HG03175 (cell line): Measurements from ENCODE around the gene ALDH3A1.

Experiments used
- ATAC-seq: cut with Tn5 transposase; IDR thresholded peaks from one replicate; pipeline ENCODE4 v1.9.1; 2021; ENCODE audit warnings: mild to moderate bottlenecking, moderate library complexity; ENCODE audit not compliant: unreplicated experiment

The ALDH3A1 gene

GRCh38 chr17:19705771-19706770 is 42.0 kb downstream of the ALDH3A1 start:
- ATAC-seq: no peak

- no peak for ATAC-seq
Measured at GRCh38 chr17:19705201-19705600, 42.9 kb downstream of the ALDH3A1 start.

- ATAC-seq: no peak
Measured at GRCh38 chr17:19703828-19704613, 44.1 kb downstream of the ALDH3A1 start.

GRCh38 chr17:19703106-19703827 is 44.8 kb downstream of the ALDH3A1 start:
- no peak for ATAC-seq

GRCh38 chr17:19702217-19702641 is 45.9 kb downstream of the ALDH3A1 start:
- ATAC-seq: no peak
